ENCODE data around the gene TMEM119. TPM values are rescaled to one million over a fixed set of nuclear protein-coding genes. Genes with fewer than 3 reads are reported as not detected.

The TMEM119 gene
- total RNA-seq, 1 experiment from 2014 or later = not detected

- H3K4me1 ChIP-seq (ENCODE audit: control insufficient read depth, insufficient read depth, low read length) = peaks cover 25% of the 10 kb centered on the region
- POLR2A ChIA-PET = no interaction called here
- no TSS peak for BruUV-seq (replicated peaks)
- CTCF ChIA-PET = no interaction called here
- no peak overlapping the region for H3K4me3 ChIP-seq (ENCODE audit: low read depth in 2 of 2, low read length in 2 of 2)
- intact Hi-C loops (cut with micrococcal nuclease; ENCODE audit: unreplicated experiment) = no loop called here
- H3K27ac ChIP-seq (ENCODE audit: low read length) = no peak overlapping the region
- no peaks in the 10 kb centered on the region for H3K36me3 ChIP-seq (ENCODE audit: control insufficient read depth, insufficient read depth, low read length)
- ATAC-seq (no peak), DNase-seq (ENCODE audit: low read depth, low spot score) (no peak)
- in situ Hi-C loops (cut with HindIII; ENCODE audit: low pct_unique_long_range_greater_than_20kb, low sequenced_read_pairs) = no loop called here
- no peaks in the 10 kb centered on the region for H3K9me3 ChIP-seq (ENCODE audit: control insufficient read depth, insufficient read depth, low read depth, low read length)
- TF ChIP-seq TCF7L2 (IDR thresholded peaks at IDR 0.05; ENCODE audit: low read depth, low read length) = no peak
- no peak for TF ChIP-seq REST (IDR thresholded peaks at IDR 0.05; ENCODE audit: insufficient read depth in 1 of 2, low read depth in 2 of 2, low read length in 1 of 2)
- TF ChIP-seq SIN3A (IDR thresholded peaks at IDR 0.05; ENCODE audit: borderline replicate concordance, insufficient read depth, low read depth, low read length) = no peak
- TF ChIP-seq CTCF (IDR thresholded peaks at IDR 0.05) = no peak
- no peak for TF ChIP-seq POLR2AphosphoS5 (IDR thresholded peaks at IDR 0.05; ENCODE audit: low read depth, low read length)
- H3K27me3 ChIP-seq (ENCODE audit: control insufficient read depth, insufficient read depth, low read length) = no peaks in the 10 kb centered on the region
These were observed 16.8 kb upstream of the TMEM119 start for GRCh38 chr12:108614639-108615038.

GRCh38 chr12:108614041-108614440 lies 16.2 kb upstream of the TMEM119 start:
- intact Hi-C loops (cut with micrococcal nuclease; ENCODE audit: unreplicated experiment) = no loop called here
- ATAC-seq (no peak), DNase-seq (ENCODE audit: low read depth, low spot score) (no peak)
- Histone ChIP-seq H3K27me3 (ENCODE audit: control insufficient read depth, insufficient read depth, low read length) (no peaks in the 10 kb centered on the region), H3K4me1 (ENCODE audit: control insufficient read depth, insufficient read depth, low read length) (peaks cover 25% of the 10 kb centered on the region), H3K4me3 (ENCODE audit: low read depth in 2 of 2, low read length in 2 of 2) (no peak overlapping the region), H3K9me3 (ENCODE audit: control insufficient read depth, insufficient read depth, low read depth, low read length) (no peaks in the 10 kb centered on the region), H3K36me3 (ENCODE audit: control insufficient read depth, insufficient read depth, low read length) (no peaks in the 10 kb centered on the region), H3K27ac (ENCODE audit: low read length) (no peak overlapping the region)
- ChIA-PET CTCF (no interaction called here), POLR2A (no interaction called here)
- in situ Hi-C loops (cut with HindIII; ENCODE audit: low pct_unique_long_range_greater_than_20kb, low sequenced_read_pairs) = no loop called here
- no TSS peak for BruUV-seq (replicated peaks)
- TF ChIP-seq TCF7L2 (IDR thresholded peaks at IDR 0.05; ENCODE audit: low read depth, low read length) (no peak), POLR2AphosphoS5 (IDR thresholded peaks at IDR 0.05; ENCODE audit: low read depth, low read length) (no peak), SIN3A (IDR thresholded peaks at IDR 0.05; ENCODE audit: borderline replicate concordance, insufficient read depth, low read depth, low read length) (no peak), REST (IDR thresholded peaks at IDR 0.05; ENCODE audit: insufficient read depth in 1 of 2, low read depth in 2 of 2, low read length in 1 of 2) (no peak), CTCF (IDR thresholded peaks at IDR 0.05) (no peak)

Measured in Panc1 (cell line).